ENCODE data around the gene ST6GALNAC6. TPM values are rescaled to one million over a fixed set of nuclear protein-coding genes. Genes with fewer than 3 reads are reported as not detected.

ST6GALNAC6 gene
- total RNA-seq, 2 experiments from 2014 or later = 36.9 to 38.8 TPM

GRCh38 chr9:127923771-127924170 is 24.4 kb upstream of the ST6GALNAC6 start:
- ChIA-PET POLR2A (interaction anchor here (0.6 to 1.5 kb wide), 2 partner anchors 101 to 135 kb away, joined by 3 to 4 read pairs; no protein-coding TSS in a partner anchor), CTCF (interaction anchor here (0.8 to 5.0 kb wide), 4 partner anchors 18 to 194 kb away, joined by 3 to 43 read pairs (median 4); partner anchors contain the start of gene TOR2A)
- Mint-ChIP-seq H3K36me3 (ENCODE audit: low read depth) (no peaks in the 10 kb centered on the region), H3K27me3 (peaks cover 4% of the 10 kb centered on the region), H3K4me3 (no peak overlapping the region), H3K9me3 (no peaks in the 10 kb centered on the region), H3K4me1 (ENCODE audit: low read depth) (peaks cover 20% of the 10 kb centered on the region), H3K27ac (no peak overlapping the region)
- TF ChIP-seq CTCF (IDR thresholded peaks at IDR 0.05) = no peak
- no peak for ATAC-seq
- intact Hi-C loops (cut with micrococcal nuclease) = no loop called here
- no peak for DNase-seq

DNA sequence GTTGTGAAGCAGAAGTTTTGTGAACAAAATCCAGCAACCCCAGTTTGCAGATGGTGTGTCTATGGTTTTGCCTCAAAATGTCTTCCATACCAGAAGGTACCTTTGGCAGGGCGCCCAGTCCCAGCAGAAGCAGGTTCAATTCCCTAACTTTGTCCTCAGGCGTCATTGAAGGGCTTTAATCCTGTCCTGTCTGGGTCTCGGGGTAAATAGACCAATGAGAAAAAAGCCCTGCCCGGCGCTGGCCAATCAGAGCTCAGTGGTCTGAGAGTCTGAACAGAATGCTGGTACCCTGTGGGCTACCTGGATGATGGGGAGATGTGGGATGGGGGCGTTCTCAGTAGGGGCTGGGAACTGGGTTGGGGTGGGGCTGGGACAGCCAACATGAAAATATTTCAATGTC is 23.6 kb upstream of the ST6GALNAC6 start:
- Mint-ChIP-seq H3K4me3 (no peak overlapping the region), H3K9me3 (no peaks in the 10 kb centered on the region), H3K27me3 (peaks cover 4% of the 10 kb centered on the region), H3K36me3 (ENCODE audit: low read depth) (no peaks in the 10 kb centered on the region), H3K4me1 (ENCODE audit: low read depth) (peaks cover 24% of the 10 kb centered on the region), H3K27ac (no peak overlapping the region)
- intact Hi-C loops (cut with micrococcal nuclease) = no loop called here
- DNase-seq (no peak), ATAC-seq (no peak)
- ChIA-PET POLR2A (interaction anchor here (0.7 to 1.8 kb wide), 3 partner anchors 24 to 134 kb away, joined by 3 to 4 read pairs (median 4); no protein-coding TSS in a partner anchor), CTCF (interaction anchor here (1.0 to 5.0 kb wide), 7 partner anchors 17 to 195 kb away, joined by 3 to 46 read pairs (median 13); partner anchors contain the start of genes CDK9 and TOR2A)
- no peak for TF ChIP-seq CTCF (IDR thresholded peaks at IDR 0.05)

DNA sequence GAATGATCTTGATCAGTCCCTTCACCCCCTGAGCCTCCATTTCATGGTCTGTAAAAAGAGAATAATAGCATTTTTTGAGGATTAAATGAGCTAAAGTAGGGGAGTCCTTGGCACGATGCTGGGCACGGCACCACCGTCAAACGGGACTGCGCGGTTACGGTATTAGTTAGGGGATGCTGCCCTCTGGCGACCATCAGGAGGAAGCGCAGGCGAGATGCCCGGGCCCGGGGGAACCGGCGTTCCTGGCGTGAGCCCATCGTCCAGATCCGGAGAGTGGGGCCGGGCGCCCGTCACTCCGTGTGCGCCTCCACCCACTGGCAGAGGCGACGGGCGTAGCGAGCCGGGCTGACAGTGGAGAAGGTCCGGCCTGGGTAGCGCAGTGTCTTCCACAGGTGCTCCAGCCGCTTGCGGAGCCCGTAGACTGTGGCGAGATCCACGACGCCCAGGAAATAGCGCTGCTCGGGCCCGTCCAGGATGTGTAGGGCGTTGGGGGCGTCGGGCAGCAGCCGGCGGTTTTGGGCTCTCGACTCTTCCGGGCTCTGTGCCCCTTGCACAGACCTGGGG is 22.2 kb upstream of the ST6GALNAC6 start:
- Mint-ChIP-seq H3K4me1 (ENCODE audit: low read depth) (peaks cover 30% of the 10 kb centered on the region), H3K4me3 (peak overlapping the region; percentile 38), H3K27ac (no peak overlapping the region), H3K36me3 (ENCODE audit: low read depth) (no peaks in the 10 kb centered on the region), H3K27me3 (peaks cover 4% of the 10 kb centered on the region), H3K9me3 (no peaks in the 10 kb centered on the region)
- ChIA-PET POLR2A (interaction anchor here (0.6 to 1.9 kb wide), 10 partner anchors 8 to 186 kb away, joined by 3 to 8 read pairs (median 4); partner anchors contain the start of genes DPM2, PIP5KL1 and TOR2A), CTCF (interaction anchor here (0.6 to 5.0 kb wide), 56 partner anchors 8 to 707 kb away, joined by 3 to 46 read pairs (median 4); partner anchors contain the start of genes CDK9, DPM2, PIP5KL1 and ST6GALNAC6)
- intact Hi-C loops (cut with micrococcal nuclease) = no loop called here
- ATAC-seq (peak; percentile 56), DNase-seq (peak; percentile 84)
- TF ChIP-seq CTCF (IDR thresholded peaks at IDR 0.05) = peak; percentile 98

- H3K4me3 Mint-ChIP-seq = no peak overlapping the region
- intact Hi-C loops (cut with micrococcal nuclease) = no loop called here
- H3K9me3 Mint-ChIP-seq = no peaks in the 10 kb centered on the region
- H3K27ac Mint-ChIP-seq = no peak overlapping the region
- H3K27me3 Mint-ChIP-seq = peaks cover 4% of the 10 kb centered on the region
- peaks cover 28% of the 10 kb centered on the region for H3K4me1 Mint-ChIP-seq (ENCODE audit: low read depth)
- no peaks in the 10 kb centered on the region for H3K36me3 Mint-ChIP-seq (ENCODE audit: low read depth)
- CTCF ChIA-PET = interaction anchor here (0.6 to 5.0 kb wide), 55 partner anchors 9 to 706 kb away, joined by 3 to 46 read pairs (median 4); partner anchors contain the start of genes CDK9, DPM2, PIP5KL1 and ST6GALNAC6
- POLR2A ChIA-PET = interaction anchor here (0.6 to 1.9 kb wide), 7 partner anchors 14 to 186 kb away, joined by 3 to 8 read pairs (median 4); partner anchors contain the start of genes DPM2 and TOR2A
- ATAC-seq (no peak), DNase-seq (no peak)
- no peak for TF ChIP-seq CTCF (IDR thresholded peaks at IDR 0.05)
Observed at GRCh38 chr9:127920794-127921193, 21.4 kb upstream of the ST6GALNAC6 start.
